ENCODE data around the gene FBLN1. TPM values are rescaled to one million over a fixed set of nuclear protein-coding genes. Genes with fewer than 3 reads are reported as not detected.
A peak's percentile ranks its signal among the peaks of the same experiment; 100 is the strongest.
"Not testable (repeated sequence)": the region's sequence is repeated elsewhere in the genome, so short reads cannot be mapped to it uniquely, and the experiment has no call there.

Gene FBLN1
- total RNA-seq, 1 donor from 2014 or later: 211 TPM

DNA sequence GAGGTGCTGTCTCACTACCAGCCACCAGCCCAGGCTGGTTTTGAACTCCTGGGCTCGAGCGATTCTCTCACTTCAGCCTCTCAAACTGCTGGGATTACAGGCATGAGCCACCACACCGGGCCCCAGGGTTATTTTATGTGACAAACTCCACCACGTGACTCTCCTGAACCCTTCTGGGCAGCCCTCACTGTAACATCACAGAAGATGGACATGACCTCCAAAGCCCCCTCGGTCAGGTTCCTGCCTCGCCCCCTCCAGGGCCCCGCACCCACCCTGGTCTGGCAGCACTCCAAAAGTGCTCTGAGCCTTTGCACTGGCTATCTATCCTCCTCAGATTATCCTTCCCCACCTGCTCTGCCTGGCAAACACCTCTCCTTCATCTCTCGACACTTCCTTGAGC lies 45.9 kb upstream of the FBLN1 start:
- Mint-ChIP-seq H3K27me3 (ENCODE audit: unreplicated experiment) (no peaks in the 10 kb centered on the region), H3K36me3 (ENCODE audit: unreplicated experiment) (no peaks in the 10 kb centered on the region), H3K4me1 (ENCODE audit: unreplicated experiment) (peaks cover 51% of the 10 kb centered on the region), H3K4me3 (ENCODE audit: unreplicated experiment) (no peak overlapping the region), H3K27ac (ENCODE audit: unreplicated experiment) (no peak overlapping the region), H3K9me3 (ENCODE audit: unreplicated experiment) (no peaks in the 10 kb centered on the region)
- no peak for DNase-seq (ENCODE audit: extremely low spot score, unreplicated experiment)
- TF ChIP-seq, protein P1, sequence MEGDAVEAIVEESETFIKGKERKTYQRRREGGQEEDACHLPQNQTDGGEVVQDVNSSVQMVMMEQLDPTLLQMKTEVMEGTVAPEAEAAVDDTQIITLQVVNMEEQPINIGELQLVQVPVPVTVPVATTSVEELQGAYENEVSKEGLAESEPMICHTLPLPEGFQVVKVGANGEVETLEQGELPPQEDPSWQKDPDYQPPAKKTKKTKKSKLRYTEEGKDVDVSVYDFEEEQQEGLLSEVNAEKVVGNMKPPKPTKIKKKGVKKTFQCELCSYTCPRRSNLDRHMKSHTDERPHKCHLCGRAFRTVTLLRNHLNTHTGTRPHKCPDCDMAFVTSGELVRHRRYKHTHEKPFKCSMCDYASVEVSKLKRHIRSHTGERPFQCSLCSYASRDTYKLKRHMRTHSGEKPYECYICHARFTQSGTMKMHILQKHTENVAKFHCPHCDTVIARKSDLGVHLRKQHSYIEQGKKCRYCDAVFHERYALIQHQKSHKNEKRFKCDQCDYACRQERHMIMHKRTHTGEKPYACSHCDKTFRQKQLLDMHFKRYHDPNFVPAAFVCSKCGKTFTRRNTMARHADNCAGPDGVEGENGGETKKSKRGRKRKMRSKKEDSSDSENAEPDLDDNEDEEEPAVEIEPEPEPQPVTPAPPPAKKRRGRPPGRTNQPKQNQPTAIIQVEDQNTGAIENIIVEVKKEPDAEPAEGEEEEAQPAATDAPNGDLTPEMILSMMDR (IDR thresholded peaks at IDR 0.05): no peak

DNA sequence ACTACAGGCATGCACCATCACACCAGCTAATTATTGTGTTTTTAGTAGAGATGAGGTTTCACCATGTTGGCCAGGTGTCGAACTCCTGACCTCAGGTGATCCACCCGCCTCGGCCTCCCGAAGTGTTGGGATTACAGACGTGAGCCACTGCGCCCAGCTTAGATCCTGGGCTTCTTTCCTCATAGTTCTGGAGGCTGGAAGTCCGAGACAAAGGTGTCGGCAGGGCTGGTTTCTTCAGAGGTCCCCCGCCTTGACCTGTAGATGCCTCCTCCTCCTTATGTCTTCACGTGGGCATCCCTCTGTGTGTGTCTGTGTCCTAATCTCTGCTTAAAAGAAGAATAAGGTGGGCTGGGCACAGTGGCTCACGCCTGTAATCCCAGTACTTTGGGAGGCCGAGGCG lies 44.2 kb upstream of the FBLN1 start:
- TF ChIP-seq, protein P1 (IDR thresholded peaks at IDR 0.05): no peak
- Mint-ChIP-seq H3K27ac (ENCODE audit: unreplicated experiment) (no peak overlapping the region), H3K9me3 (ENCODE audit: unreplicated experiment) (no peaks in the 10 kb centered on the region)

DNA sequence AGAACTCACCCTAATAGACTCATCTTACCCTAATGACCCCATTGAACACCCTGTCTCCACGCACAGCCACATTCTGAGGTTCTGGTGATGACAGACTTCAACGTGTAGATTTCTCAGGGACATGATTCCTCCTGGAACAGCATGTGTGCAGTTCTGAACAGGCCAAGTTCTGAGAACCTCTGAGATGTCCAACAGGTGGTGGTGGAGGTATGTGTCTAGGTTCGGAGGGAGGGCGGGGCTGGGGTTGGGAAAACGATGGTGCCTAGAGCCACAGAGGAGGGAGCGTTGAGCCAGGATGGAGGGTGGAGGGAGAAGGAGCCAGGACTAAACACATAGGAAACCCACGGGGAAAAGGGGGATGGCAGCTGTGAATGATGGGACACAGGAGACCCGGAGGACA lies 43.4 kb upstream of the FBLN1 start:
- H3K27ac Mint-ChIP-seq (ENCODE audit: unreplicated experiment): no peak overlapping the region

More for the DNA sequence above, 44.2 kb upstream of the FBLN1 start:
- peaks cover 34% of the 10 kb centered on the region for H3K4me1 Mint-ChIP-seq (ENCODE audit: unreplicated experiment)
- no peaks in the 10 kb centered on the region for H3K27me3 Mint-ChIP-seq (ENCODE audit: unreplicated experiment)
- H3K4me3 Mint-ChIP-seq (ENCODE audit: unreplicated experiment): no peak overlapping the region
- H3K36me3 Mint-ChIP-seq (ENCODE audit: unreplicated experiment): no peaks in the 10 kb centered on the region
- no peak for DNase-seq (ENCODE audit: extremely low spot score, unreplicated experiment)

DNA sequence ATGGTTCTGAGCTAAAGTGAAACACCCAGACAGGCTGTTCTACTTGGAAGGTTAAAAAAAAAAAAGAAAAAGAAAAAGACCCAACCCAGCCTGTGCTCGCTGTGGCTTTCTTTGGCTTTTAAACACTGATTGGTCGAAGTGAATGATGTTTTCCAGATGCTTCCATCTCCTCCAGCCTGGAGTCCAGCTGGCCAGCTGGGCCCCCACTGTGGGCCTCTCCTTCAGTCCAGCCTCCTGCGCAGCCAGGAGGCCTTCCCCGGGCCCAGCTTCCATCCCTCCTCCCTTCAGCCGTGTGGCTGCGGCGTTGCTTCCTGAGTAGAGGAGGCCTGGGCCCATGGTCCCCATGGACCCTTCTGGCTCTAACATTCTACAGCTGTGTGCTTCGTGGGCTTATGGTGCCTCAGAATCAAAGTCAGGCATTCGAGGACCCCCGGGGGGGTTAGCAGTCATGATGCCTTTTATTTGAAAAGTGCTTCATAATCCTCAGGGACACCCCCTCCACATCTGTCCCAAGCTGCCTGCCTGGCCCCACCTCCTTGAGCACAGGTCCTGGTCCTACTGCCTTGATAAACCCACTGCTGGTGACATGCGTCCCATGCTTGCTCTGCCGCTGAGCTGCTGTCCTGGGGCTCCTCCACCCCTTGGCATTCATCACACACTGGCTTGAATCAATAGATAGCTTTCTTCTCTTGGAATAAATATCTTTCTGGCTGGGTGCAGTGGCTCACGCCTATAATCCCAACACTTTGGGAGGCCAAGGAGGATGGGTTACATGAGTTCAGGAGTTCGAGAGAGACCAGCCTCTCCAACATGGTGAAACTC lies 42.2 kb upstream of the FBLN1 start:
- H3K27me3 Mint-ChIP-seq (ENCODE audit: unreplicated experiment): no peaks in the 10 kb centered on the region
- H3K27ac Mint-ChIP-seq (ENCODE audit: unreplicated experiment): no peak overlapping the region
- peaks cover 16% of the 10 kb centered on the region for H3K4me1 Mint-ChIP-seq (ENCODE audit: unreplicated experiment)
- H3K36me3 Mint-ChIP-seq (ENCODE audit: unreplicated experiment): no peaks in the 10 kb centered on the region
- no peak overlapping the region for H3K4me3 Mint-ChIP-seq (ENCODE audit: unreplicated experiment)
- TF ChIP-seq, protein P1 (IDR thresholded peaks at IDR 0.05): no peak
- no peaks in the 10 kb centered on the region for H3K9me3 Mint-ChIP-seq (ENCODE audit: unreplicated experiment)
- DNase-seq (ENCODE audit: extremely low spot score, unreplicated experiment): no peak

More for the DNA sequence above, 43.4 kb upstream of the FBLN1 start:
- H3K9me3 Mint-ChIP-seq (ENCODE audit: unreplicated experiment): no peaks in the 10 kb centered on the region
- TF ChIP-seq, protein P1 (IDR thresholded peaks at IDR 0.05): no peak
- H3K4me1 Mint-ChIP-seq (ENCODE audit: unreplicated experiment): peaks cover 28% of the 10 kb centered on the region
- H3K27me3 Mint-ChIP-seq (ENCODE audit: unreplicated experiment): no peaks in the 10 kb centered on the region
- no peak for DNase-seq (ENCODE audit: extremely low spot score, unreplicated experiment)
- H3K36me3 Mint-ChIP-seq (ENCODE audit: unreplicated experiment): no peaks in the 10 kb centered on the region
- no peak overlapping the region for H3K4me3 Mint-ChIP-seq (ENCODE audit: unreplicated experiment)

DNA sequence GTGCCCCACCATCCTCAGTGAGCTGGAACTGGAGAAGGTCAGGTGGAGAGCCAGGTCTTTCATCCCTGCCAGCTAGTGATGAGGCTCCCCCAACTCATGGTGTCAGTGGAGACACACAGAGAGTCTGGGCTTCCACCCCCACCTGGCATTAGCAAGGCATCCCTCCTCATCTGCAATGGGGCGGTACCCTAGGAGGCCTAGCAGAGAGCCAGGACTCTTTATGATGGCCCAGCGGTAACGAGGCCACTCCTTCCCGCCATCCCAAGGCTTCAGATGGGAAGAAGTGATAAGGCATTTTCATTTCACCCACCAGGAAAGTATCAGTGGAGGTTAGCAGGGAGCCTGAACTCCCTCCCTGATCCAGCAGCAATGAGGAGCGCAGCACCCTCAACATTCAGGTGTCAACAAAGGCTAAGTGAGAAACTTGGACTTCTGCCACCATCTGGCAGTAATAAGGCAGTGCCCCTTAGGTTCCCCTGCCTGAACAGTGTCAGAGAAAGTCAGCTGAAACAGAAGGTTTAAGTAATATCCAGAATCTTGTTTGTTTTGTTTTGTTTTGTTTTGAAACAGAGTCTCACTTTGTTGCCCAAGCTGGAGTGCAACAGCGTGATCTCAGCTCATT lies 40.5 kb upstream of the FBLN1 start:
- Mint-ChIP-seq H3K27ac (ENCODE audit: unreplicated experiment) (no peak overlapping the region), H3K4me3 (ENCODE audit: unreplicated experiment) (no peak overlapping the region), H3K27me3 (ENCODE audit: unreplicated experiment) (no peaks in the 10 kb centered on the region), H3K36me3 (ENCODE audit: unreplicated experiment) (no peaks in the 10 kb centered on the region), H3K9me3 (ENCODE audit: unreplicated experiment) (peaks cover 5% of the 10 kb centered on the region), H3K4me1 (ENCODE audit: unreplicated experiment) (peaks cover 14% of the 10 kb centered on the region)
- TF ChIP-seq, protein P1 (IDR thresholded peaks at IDR 0.05): peak; percentile 25
- DNase-seq (ENCODE audit: extremely low spot score, unreplicated experiment): no peak

DNA sequence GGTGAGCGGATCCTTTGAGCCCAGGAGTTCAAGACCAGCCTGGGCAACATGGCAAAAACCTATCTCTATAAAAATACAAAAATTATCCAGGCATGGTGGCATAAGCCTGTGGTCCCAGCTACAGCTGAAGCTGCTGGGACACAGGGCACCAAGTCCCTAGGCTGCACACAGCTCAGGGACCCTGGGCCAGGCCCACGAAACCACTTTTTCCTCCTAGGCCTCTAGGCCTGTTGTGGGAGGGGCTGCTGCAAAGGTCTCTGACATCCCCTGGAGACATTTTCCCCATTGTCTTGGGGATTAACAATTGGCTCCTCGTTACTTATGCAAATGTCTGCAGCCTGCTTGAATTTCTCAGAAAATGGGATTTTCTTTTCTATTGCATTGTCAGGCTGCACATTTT lies 39.0 kb upstream of the FBLN1 start:
- H3K36me3 Mint-ChIP-seq (ENCODE audit: unreplicated experiment); H3K27ac Mint-ChIP-seq (ENCODE audit: unreplicated experiment); H3K9me3 Mint-ChIP-seq (ENCODE audit: unreplicated experiment); H3K27me3 Mint-ChIP-seq (ENCODE audit: unreplicated experiment); DNase-seq (ENCODE audit: extremely low spot score, unreplicated experiment); H3K4me3 Mint-ChIP-seq (ENCODE audit: unreplicated experiment): not testable (repeated sequence)
- peaks cover 20% of the 10 kb centered on the region for H3K4me1 Mint-ChIP-seq (ENCODE audit: unreplicated experiment)

All from osteocyte (in vitro differentiated cells).